Retinal pigment epithelial cell (primary cell): ENCODE data around the gene CBLN3.

Experiments
- DNase-seq: peaks from one replicate; pipeline ENCODE4 v3.0.0-alpha.2; 2010; ENCODE audit warnings: low read depth
- H3K4me3 ChIP-seq: 2 replicates; pipeline ENCODE4 v1.5.1; 2011; ENCODE audit warnings: mild to moderate bottlenecking, low read length, control low read depth, moderate library complexity
- TF ChIP-seq, protein P1 (sequence below): conservative IDR thresholded peaks from 2 replicates; pipeline ENCODE4 v1.5.1; 2011; ENCODE audit warnings: low read depth, low read length, control low read depth, inconsistent platforms

Gene CBLN3

GRCh38 chr14:24422694-24423601 lies 6.5 kb downstream of the CBLN3 start:
- TF ChIP-seq, protein P1, sequence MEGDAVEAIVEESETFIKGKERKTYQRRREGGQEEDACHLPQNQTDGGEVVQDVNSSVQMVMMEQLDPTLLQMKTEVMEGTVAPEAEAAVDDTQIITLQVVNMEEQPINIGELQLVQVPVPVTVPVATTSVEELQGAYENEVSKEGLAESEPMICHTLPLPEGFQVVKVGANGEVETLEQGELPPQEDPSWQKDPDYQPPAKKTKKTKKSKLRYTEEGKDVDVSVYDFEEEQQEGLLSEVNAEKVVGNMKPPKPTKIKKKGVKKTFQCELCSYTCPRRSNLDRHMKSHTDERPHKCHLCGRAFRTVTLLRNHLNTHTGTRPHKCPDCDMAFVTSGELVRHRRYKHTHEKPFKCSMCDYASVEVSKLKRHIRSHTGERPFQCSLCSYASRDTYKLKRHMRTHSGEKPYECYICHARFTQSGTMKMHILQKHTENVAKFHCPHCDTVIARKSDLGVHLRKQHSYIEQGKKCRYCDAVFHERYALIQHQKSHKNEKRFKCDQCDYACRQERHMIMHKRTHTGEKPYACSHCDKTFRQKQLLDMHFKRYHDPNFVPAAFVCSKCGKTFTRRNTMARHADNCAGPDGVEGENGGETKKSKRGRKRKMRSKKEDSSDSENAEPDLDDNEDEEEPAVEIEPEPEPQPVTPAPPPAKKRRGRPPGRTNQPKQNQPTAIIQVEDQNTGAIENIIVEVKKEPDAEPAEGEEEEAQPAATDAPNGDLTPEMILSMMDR = no peak
- no peak for DNase-seq
- no peak overlapping the region for H3K4me3 ChIP-seq

DNA sequence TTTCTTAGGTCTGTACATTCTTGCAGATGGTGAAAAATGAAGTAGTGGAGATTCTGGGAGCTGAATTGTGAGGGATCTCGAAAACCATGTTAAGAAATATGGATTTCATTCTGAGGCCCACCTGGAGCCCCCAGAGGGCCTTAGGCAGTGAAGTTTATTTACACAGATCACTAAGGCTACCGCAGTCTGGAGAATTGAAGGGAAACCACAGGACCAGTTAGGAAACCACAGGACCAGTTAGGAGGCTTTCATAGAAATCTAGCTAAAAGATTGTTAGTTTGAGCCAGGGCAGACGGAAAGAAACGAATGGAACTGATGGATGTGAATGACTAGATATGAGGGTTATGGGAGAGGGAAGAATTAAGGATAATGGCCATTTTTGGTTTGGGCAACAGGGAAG lies 7.2 kb downstream of the CBLN3 start:
- TF ChIP-seq, protein P1 = no peak
- H3K4me3 ChIP-seq = no peak overlapping the region
- no peak for DNase-seq

GRCh38 chr14:24418492-24418873 lies 11.0 kb downstream of the CBLN3 start:
- no peak for DNase-seq
- TF ChIP-seq, protein P1 = no peak
- H3K4me3 ChIP-seq = no peak overlapping the region

DNA sequence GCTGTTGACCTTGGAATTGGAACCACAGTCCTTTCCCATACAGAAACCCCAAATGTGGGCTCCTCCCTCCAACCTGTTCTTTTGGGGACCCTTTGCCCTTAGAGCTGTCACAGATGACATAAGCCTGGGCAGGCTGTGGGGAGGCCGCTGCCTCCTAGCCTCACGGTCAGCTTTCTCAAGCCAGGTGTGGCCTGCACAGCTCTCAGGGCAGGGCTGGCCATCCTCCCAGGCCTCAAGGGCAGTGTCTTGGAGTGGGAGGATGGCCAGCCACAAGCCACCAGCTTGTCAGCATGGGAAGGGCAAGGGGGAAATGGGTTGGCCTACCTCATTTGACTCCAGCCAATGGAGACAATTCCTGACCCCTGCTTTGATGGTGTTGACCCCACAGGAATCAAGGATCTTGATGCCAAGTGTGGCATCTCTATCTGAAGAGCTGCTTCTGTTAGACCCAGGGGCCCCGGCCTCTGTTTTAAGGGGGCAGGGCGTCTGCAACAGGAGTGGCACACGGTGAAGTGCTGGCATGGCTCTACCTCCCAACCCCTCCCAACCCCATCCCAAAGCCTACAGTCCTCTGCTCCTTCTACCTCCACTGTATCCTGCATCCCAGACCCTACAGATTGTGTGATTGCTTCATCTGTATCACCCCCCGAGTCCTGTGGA lies 11.5 kb downstream of the CBLN3 start:
- TF ChIP-seq, protein P1 = no peak
- DNase-seq = no peak
- H3K4me3 ChIP-seq = no peak overlapping the region

DNA sequence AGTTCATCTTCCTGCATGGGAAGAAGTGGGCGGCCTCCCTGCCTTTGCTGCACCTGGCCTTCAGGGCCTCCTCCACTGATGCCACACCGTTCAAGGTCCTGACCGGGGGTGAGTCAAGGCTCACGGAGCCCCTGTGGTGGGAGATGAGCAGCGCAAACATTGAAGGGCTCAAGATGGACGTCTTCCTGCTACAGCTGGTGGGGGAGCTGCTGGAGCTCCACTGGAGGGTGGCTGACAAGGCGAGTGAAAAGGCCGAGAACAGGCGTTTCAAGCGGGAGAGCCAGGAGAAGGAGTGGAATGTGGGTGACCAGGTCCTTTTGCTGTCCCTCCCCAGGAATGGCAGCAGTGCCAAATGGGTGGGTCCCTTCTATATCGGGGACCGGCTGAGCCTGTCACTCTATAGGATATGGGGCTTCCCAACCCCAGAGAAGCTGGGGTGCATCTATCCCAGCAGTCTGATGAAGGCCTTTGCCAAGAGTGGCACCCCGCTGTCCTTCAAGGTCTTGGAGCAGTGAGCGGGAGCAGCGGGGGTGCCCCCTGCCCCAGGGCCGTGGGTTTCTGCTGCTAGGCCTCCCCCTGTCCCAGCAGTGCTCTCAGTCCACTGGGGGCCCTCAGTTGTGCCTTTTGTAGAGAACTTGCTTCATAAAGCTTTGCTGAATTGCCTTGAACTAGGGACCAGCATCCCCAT lies 12.4 kb downstream of the CBLN3 start:
- DNase-seq = no peak
- TF ChIP-seq, protein P1 = no peak
- H3K4me3 ChIP-seq = no peak overlapping the region

DNA sequence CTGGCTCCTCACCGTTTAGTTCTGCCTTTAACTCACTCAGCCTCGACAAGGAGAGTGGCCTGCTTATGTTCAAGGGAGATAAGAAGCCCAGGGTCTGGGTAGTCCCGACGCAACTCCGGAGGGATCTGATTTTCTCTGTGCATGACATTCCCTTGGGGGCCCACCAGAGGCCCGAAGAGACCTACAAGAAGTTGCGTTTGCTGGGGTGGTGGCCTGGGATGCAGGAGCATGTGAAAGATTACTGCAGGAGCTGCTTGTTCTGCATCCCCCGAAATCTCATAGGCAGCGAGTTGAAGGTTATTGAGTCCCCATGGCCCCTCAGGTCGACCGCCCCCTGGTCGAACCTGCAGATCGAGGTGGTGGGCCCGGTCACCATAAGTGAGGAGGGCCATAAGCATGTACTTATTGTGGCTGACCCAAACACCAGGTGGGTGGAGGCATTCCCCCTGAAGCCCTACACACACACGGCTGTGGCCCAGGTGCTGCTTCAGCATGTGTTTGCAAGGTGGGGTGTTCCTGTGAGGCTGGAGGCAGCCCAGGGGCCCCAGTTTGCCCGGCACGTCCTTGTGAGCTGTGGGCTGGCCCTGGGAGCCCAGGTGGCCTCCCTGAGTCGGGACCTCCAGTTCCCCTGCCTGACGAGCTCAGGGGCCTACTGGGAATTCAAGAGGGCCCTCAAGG lies 13.1 kb downstream of the CBLN3 start:
- TF ChIP-seq, protein P1 = no peak
- no peak overlapping the region for H3K4me3 ChIP-seq
- DNase-seq = no peak
